NK-92 (cell line): ENCODE measurements around the gene CMTM8.

Source experiments
- DNase-seq: peaks from one replicate; lab custom pipeline; 2025; ENCODE audit not compliant: unreplicated experiment; lab: John Stamatoyannopoulos, UW

The CMTM8 gene

DNA sequence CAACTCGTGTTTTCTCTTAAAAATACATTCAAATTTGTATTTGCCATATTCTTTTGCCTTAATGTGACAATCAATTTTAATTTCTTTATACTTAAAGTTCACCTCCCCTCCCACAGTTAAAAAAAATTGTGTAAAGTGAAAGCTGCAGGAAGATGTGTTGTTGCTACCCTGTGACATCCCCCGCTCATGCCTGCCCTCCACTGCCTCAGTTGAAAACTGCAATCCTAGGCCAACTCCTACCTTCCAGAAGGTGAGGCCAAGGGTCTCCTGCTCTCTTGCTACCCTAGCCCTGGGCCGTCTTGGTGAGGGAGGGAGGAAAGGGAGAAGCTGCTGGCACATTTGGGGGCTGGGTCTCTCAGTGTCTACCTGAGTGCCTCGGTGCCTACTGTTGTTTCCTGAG is 96.2 kb downstream of the CMTM8 start:
- no peak for DNase-seq

DNA sequence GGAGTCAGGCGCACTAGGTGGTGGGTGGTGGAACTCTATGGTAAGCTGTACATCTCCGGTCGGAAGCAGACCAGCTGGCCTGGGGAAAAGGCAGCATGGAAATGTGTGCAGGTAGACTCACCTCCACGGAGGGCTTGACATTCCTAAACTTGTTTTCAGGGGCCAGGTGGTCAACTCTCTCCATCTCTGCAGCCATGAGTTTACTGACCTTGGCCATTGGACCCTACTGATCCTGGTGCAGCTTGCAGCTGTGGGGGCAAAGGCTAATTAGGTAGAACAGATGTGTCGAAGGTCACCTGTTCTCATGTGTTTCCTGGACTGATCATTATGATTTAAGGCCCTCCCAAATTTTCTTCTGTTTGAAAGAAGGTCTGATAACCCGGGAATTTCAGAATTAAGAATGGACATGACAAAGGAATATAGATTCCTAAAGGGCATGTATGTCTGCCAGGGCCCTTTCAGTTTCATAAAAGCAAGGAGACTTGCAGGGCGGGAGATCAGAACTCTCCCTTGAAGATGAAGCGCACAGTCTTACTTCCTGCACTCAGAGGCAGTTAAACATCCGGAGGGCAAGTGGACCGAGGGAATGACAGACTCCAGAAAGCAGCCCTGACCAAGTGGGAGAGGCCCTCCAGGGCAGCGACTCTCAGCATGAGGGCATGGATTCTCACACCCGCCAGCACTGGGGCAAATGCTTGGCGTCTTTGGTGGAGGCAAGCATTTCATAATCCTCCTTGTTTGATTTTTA is 97.1 kb downstream of the CMTM8 start:
- no peak for DNase-seq

DNA sequence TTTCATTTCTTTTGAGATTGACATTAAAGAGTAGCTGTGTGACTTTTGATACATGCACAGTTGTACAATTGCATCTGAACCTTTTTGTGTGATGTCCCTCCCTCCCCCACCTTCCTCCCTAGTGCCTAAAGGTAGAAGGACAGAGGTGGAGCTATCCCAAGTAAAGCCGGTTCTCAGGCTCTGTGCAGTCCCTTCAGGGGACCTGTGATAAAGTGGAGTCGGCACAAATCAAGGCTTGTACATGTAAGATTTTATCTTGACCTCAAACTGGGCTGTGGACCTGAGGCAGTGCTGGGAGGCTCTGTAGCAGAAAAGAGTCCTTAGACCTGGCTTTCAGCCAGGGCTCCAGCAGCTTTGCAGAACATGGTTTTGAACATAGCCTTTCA is 97.6 kb downstream of the CMTM8 start:
- no peak for DNase-seq

DNA sequence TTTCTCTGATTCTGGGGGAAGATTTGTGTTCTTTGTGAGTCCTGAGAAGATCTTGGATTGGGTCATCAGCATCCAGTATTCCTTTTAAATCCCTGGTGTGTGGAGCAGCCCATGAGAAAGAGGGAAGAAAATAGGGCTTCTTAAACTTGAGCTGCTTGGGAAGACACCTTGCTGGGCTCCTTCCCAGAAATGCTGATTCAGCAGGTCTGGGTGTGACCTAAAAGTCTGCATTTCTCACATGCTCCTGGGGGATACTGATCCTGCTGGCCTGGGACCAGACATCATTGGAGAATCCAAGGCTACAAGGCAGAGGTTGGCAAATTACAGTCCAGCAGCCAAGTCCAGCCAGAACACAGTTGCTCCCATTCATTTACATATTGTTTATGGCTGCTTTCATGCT is 99.0 kb downstream of the CMTM8 start:
- no peak for DNase-seq

DNA sequence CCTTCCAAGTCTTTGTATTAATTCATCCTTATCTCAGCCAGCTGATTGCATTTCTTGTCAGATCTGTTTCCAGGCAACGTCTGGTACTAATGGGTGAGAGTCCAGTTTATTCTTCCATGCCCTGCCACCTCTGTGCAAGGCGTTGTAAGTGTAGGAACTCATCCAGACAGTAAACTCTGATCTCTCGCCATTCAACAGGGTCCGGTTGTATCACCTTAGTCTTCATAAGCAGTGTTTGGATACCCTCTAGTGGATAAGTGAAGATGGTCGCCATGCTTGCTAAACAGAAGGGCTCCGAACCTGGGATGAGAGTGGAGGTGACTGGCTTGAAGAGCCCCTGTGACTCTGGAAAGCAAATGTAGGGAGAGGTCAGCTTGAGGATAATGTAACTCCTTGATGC is 101.6 kb downstream of the CMTM8 start:
- no peak for DNase-seq

DNA sequence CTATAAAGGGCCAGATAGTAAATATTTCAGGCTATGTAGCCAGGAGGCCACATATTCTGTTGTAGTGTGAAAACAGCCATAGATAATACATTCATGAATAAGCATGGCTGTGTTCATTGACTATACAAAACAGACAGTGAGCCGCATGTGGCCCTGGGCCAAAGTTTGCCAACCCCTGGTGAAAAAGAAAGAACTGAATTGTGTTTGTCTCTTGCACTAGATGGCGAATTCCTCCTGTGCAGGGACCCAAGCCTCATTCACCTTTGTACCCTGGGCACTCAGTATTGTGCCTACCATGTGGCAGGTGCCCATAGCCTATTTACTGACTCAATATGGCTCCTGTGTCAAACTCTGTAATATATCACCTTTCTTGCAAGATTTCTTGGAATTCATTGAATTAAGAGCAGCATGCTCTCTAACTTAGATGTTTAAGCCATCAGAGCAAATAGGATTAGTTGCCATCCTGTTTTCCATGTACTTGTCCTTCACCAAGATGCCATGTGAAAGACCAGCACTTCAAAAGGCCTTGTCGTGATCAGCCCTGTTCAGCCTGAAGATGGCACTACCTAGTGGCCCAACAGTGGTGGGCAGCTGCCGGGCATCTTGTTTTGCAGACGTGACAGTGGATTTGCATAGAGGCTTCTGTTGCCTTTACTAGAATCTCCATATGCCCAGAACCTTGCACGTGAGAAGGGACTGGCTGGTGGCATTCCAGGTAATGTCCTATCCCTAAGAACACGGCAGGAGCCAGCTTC is 102.3 kb downstream of the CMTM8 start:
- no peak for DNase-seq

DNA sequence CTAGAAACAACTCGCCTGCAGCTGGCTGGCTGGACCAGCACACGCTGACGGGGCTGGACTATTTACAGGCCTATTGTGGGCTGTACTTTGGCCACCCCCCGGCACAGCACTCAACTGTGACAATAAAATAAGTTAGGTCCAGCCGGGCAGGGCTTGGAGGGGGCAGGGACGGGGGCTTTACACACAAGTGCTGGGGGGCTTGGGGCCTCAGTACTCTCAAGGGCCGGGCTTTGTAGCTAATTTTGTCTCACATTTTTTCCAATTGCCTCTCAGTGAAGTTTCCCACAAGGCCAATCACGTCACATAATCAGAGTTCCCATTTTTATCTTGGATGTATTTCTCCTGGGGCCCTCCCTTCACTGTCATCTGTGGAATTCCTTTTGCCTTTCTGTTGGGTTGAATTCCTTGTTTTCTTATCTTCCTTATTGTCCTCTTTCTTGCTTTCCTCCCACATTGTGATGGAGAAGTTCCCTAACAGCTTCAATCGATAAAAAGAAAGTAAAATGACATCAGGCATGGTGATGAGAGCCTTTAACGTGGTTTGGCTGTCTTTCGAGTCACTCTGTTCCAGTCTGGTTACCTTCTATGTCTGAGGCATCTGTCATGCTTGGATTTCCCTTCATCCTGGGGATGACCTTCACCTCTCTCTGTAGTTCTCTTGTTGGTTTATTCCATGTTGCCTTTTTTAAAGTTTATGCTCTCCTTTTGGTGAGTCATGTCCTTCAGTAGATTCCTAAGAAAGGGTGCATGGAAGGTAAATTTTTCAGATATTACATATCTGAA is 109.1 kb downstream of the CMTM8 start:
- DNase-seq = no peak

DNA sequence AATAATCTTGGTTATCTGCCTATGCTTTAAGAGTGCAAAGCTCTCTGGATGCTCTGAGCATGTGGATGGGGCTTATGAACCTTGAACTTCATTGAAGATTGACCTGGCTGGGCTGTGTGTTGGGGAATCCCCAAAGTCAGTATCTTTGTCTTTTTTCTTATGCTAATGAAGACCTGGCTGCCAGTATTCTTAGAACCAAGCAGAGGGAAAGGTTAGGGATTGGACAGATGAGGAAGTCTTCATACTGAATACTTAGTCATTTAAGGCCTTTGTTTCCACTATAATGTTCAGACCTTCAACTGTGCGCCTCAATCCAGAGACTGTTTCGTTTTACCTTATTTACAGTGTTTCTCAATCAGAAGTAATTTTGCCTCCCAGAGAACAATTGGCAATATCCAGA is 110.7 kb downstream of the CMTM8 start:
- no peak for DNase-seq

DNA sequence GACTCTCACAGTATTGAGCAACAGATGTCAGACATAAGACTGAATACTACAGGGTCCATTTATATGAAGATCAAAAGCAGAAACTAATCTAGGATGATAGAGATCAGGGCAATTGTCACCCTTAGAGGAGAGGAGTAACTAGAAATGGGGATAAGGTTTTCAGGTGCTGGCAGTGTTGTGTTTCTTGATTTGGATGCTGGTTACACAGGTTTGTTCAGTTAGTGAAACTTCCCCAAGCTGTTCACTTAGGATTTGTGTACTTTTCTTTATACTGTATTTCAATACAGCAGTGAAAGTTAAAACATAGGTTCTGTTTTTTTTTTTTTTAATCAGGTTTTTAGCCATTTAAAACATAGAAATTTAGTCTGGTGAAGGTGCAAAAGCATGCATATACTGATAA is 114.1 kb downstream of the CMTM8 start:
- no peak for DNase-seq

DNA sequence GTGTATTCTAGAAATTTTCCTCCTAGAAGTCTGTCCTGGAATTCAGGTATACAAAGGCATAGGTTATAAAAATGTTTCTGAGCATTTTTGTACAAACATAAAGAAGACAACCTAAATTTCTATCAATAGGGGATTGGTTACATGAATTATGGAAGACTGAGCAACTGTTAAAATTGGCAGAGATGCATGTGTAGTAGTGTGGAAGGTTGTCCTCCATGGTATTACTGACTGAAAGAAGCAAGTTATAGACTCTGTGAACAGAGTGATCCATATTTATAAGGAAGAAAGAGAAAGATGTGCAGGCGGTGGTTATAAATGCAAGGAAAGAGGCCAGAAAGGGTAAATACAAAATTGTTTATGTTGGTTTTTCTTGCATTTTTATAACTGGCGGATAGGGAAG is 114.9 kb downstream of the CMTM8 start:
- no peak for DNase-seq

DNA sequence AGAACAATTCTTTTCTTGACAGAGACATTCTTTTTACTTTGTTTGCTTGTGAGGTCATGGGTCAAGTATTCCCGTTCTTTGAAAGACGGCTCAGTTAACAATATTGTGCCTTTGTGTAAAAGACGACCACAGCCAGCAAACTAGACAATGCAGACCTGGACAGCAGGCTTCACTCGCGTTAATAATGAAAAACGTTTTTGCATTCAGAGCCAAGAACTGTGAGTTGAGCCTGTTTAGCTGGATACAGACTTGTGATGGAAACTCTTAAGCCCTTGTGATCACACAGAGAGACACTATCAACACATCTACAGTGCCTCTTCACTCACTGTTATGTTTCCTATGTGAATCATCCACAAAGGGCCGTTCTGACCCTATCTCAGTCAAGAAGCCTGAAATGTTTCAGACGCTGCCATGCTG is 115.9 kb downstream of the CMTM8 start:
- no peak for DNase-seq

DNA sequence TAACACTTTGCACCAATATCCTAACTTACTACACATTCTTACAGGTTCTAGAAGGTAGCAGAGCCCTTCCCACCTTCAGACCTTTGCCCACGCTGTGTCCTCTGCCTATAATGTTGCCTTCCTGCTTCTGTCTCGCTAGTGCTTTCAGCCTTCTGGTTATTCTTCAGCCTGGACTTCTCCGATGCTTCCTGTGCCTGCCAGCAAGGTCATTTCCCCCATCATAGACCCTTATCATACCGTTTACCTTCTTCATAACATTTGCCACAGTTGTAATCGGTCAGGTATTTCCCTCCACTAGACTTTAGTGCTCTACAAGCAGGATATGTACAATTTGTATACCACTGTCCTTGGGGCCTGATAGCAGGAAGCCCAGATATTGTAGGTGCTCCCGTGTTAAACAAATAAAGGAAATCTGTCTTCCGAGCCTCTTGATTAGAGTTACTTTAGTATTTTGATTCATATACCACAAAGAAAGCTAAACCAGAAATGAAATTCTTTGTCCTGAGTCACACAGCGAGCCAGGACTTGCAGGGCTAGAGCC is 117.3 kb downstream of the CMTM8 start:
- no peak for DNase-seq

DNA sequence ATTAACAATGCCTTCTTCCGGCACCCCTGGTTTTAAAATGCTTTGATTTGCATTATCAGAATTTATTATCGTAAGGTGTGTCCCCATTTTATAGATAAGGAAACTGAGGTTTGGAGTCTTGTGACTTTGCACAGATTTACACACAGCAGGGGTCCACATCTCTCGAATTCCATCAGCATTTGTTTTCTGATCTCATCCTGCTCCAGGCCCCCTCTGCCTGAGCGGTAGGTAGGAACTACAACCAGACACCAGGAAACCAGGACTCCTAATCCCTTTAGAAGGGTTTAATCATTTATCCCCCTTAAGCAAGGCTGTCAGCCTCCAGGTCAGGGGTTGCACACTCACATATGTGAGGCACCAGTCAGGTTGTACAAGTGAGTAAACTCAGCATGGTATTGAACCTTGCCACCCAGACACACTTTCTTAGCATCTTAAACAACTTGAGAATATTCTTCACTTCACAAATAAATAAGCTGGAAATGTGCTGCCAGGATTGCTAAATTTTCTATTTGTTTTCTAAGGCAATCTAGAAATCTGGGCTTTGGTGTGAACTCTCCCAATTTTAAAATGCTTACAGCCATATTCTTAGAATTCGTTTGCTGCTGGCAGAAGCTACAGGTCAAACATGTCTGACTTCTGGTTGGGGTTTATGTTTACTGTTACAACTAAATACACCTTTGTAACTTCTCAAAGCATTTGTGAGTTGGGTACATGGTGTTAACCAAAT is 121.4 kb downstream of the CMTM8 start:
- DNase-seq = no peak

DNA sequence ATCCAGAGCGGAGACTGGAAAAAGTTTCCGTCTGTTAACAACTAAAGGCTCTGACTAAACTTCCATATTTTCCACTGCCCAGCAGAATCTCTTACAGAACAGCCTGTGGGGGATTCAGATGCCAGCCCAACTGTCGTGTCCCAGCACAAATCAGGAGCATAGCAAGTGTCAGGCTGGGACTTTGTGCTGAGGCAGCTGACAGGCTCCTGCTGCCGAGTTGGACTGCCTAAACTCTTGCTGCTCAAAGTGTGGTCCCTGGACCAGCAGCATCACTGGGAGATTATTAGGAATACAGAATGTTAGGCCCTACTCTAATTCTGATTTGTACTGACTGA is 122.0 kb downstream of the CMTM8 start:
- DNase-seq = no peak

DNA sequence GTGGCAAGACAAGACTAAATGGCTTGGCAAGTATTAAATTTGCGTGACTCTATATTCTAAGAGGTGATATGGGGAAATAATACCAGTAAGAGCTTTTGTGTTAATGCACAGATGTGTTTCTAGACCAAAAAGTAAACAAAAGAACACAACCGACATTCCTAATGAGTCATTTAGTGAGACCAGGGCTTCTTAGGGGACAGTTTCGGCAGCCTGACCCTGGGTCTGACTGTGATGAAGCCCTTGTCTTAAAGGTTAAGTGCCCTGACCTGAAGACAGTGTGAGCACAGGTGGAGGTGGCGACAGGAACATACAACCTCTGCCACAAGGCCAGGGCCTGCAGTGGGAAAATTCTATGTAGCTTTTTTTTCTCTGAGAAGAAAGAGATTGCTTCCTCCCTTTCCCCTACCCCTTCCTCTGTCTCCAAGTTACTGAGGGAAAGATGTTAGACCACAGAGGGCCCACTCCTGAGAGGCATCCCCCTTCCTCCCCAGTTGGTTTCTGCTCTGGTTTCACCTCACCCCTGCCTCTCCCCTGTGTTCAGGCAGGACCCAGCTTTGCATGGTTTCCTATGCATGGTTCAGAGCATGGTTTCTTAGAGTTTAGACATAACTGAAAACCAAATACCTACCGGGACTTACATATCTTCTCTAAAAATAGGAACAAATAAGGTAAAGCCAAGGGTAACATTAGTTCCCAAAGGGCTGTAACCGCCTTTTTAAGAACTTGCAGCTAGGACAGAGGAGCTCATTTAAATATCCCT is 128.3 kb downstream of the CMTM8 start:
- no peak for DNase-seq

DNA sequence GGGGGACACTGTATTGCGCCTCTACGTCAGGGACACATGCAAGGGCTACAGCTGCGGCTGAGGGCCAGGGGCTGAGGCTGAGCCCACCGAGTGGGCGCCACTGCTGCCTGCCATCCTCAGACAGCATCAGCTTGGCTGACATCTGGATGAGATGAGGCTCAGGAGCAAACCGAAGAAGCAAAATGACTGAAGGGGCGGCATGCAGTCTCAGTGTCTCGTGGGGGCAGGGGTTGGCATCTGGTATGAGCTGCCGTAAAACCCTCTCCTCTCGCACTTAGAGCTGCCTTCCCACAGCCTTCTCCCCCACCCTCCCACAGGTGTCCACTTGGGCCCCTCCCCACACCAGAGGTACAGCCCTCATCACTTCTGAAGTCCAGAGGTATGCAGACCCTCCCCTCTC is 129.0 kb downstream of the CMTM8 start:
- no peak for DNase-seq

DNA sequence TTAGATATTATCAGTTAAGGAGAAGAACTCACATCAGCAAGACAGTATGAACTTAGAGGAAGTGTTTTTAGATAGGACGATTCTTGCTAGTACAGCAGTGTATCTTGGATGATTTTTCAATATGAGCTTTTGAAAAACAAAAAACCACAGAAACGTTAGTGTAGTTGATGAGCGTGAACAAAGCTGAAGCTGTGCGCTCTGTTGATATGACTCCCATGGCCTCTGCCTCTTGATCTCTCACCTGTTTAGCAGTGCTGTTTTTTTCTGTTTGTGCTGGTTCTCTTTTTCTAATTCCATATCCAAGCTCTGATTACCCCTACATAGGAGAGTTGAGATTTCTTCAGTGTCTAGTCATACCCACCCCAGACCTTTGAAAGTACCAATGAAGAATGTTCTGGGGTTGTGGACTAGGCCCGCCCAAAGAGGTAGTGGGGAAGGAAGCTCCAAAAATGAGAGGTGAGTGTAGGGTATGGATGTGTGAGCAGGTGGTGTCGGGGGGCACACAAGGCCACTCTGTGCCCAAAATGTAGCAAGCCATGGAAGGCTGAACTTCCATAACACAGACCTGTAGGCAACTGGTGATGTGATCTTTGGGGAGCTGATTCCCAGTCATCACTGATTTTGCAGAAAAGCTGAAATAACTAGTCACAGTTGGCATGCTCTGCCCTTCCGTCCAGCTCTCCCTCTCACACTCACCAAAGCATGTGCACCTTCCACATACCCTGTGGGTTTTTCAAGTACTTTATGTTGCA is 133.2 kb downstream of the CMTM8 start:
- DNase-seq = no peak

DNA sequence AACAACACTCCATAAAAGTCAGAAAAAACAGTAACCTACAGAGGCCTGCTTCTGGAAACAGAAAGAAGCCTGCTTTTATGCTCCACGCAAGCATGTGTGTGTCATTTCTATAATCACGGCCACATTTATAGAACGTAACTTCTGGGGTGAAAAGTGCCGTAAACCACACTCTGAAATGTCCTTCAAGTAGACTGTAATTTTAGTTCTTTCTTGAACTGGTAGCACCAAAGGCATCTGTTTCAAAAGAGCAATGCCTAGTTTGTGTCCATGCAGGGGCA is 133.7 kb downstream of the CMTM8 start:
- no peak for DNase-seq

DNA sequence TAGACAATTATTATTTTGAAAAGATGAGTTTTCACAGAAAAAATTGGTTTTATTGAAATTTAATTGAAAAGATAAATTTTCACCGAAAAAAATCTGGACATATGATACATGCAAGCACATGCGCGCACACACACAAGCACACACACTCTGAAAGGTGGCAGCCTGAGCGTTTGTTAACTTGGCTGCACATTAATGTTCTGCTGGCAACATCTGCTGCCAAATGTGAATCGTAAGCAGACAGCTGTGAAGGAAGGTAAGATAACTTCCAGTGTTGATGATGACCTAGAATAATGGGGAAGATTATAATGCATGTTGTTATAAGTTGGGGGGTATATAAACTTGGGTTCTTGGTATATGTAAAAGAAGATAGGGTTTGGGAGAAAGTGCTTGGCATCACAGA is 134.8 kb downstream of the CMTM8 start:
- no peak for DNase-seq

DNA sequence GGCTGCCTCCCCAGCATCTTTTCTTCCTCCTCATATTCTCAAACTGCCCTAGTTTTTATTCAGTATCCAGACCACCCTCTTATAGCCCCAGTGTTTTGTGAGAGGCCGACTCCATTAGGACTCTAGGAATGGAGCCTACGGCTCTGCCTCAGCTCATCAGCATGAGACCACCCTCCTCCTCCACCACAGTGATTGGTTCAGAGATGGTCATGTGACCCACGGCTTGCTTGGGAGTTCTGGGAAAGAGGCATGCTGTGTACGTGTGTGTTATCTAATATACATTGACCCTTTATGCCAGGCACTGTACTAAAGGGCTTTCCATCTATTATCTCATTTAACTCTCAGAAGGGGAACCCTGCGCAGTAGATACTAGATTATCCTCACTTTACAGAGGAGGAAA is 135.4 kb downstream of the CMTM8 start:
- DNase-seq = no peak
